Hypothalamus (tissue), 51 donors: Measurements from ENCODE around the gene ZBTB44.

Experiments used
- DNase-seq, 51 donors: peaks; one replicate each; lab custom pipeline; 2025; lab: John Stamatoyannopoulos, UW

Gene ZBTB44

DNA sequence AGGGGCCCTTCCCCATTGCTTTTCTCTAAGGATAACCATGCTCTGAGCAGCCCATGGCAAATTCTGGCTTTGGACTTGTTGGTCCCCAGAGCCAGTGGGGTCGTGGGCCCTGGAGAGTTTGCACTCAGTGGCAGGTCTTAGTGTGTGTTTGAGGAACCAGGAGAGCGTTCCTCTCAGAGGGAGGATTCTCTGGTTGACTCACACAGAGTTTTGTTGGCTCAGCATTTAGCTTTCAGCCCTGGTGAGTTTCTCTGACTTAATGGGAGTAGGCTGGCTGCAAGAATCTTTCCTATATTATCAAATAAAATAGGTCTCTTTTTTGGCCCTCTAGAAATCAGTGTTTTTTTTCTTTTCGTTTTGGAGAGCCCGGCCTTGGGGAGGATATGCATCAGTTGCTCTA, 134.2 kb downstream of the ZBTB44 start:
- DNase-seq, result peak in 2 of 51 donors; percentile 8 to 19

DNA sequence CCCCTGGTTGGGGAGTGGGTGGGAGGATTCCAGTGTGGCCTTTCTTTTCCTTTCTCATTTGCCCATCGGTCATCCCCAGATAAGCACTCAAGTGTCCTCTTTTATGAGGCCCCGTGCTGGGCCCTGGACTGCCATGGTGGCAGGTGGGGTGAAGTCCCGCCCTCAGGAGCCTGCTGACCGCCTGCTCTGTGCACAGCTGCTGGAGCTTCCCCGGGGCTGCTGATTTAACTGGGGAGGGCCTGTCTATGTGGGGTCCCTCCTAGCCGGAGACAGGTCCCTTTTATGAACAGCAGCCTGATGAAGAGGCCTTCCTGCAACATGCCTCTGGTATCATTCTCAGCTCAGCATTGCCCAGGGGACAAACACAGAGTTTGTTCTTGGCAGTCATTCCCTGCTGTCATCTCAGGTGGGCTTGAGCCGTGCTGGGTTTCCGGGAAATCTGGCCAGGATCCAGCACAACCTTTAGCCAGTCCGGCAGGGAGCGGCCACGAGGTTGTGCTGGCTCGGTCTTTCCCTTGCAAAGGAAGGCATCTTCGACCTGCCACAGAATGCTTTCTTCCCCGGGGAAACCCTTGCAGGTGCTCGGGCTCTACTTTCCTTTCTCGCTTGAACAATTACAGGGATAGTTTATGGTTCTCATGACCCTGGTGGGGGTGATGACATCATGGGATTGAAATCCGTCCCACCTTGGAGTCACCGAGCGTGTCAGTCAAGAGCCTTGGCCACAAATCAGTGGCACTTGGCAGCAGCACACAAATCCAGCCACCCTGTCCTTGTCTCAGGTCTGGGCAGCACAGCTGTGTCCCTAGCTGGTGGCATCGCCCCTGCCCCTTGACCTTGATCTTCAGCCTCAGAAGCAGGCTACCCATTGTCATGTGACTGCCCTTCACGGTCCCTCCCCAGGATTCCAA, 135.1 kb downstream of the ZBTB44 start:
- DNase-seq, result no peak

- no peak for DNase-seq
These were observed 136.0 kb downstream of the ZBTB44 start for GRCh38 chr11:130178441-130179339.

- no peak for DNase-seq
These were observed 136.9 kb downstream of the ZBTB44 start for GRCh38 chr11:130177782-130178181.
